ENCODE measurements around the gene NDOR1.

The NDOR1 gene

GRCh38 chr9:137214620-137215019, 9.1 kb downstream of the NDOR1 start:
- Histone ChIP-seq H3K4me1 (no peaks in the 10 kb centered on the region), H3K4me2 (ENCODE audit: low read length) (no peak overlapping the region), H3K4me3 (ENCODE audit: low read depth, low read length) (no peak overlapping the region), H3K9me3 (ENCODE audit: control insufficient read depth, low read length) (no peaks in the 10 kb centered on the region), H3K79me2 (no peaks in the 10 kb centered on the region), H3K36me3 (ENCODE audit: control insufficient read depth, insufficient read depth, low read length) (no peaks in the 10 kb centered on the region), H3K9ac (no peak overlapping the region), H2AFZ (no peak overlapping the region), H3K27me3 (ENCODE audit: control insufficient read depth, insufficient read depth, low read length) (no peaks in the 10 kb centered on the region), H3K27ac (no peak overlapping the region)
- no peak for TF ChIP-seq CTCF (IDR thresholded peaks at IDR 0.05)

- Histone ChIP-seq H3K27me3 (ENCODE audit: control insufficient read depth, insufficient read depth, low read length) (no peaks in the 10 kb centered on the region), H3K36me3 (ENCODE audit: control insufficient read depth, insufficient read depth, low read length) (no peaks in the 10 kb centered on the region), H3K9me3 (ENCODE audit: control insufficient read depth, low read length) (no peaks in the 10 kb centered on the region), H3K79me2 (no peaks in the 10 kb centered on the region), H3K27ac (no peak overlapping the region), H3K4me3 (ENCODE audit: low read depth, low read length) (no peak overlapping the region), H2AFZ (no peak overlapping the region), H3K9ac (no peak overlapping the region), H3K4me1 (no peaks in the 10 kb centered on the region), H3K4me2 (ENCODE audit: low read length) (no peak overlapping the region)
- TF ChIP-seq CTCF (IDR thresholded peaks at IDR 0.05), result no peak
Observed at GRCh38 chr9:137215196-137215986, 9.9 kb downstream of the NDOR1 start.

- TF ChIP-seq CTCF (IDR thresholded peaks at IDR 0.05), result no peak
- H3K4me1 ChIP-seq, result no peaks in the 10 kb centered on the region
- H3K79me2 ChIP-seq, result no peaks in the 10 kb centered on the region
- H3K36me3 ChIP-seq (ENCODE audit: control insufficient read depth, insufficient read depth, low read length), result no peaks in the 10 kb centered on the region
- no peak overlapping the region for H2AFZ ChIP-seq
- H3K27ac ChIP-seq, result no peak overlapping the region
- H3K9ac ChIP-seq, result no peak overlapping the region
- H3K4me3 ChIP-seq (ENCODE audit: low read depth, low read length), result no peak overlapping the region
- no peak overlapping the region for H3K4me2 ChIP-seq (ENCODE audit: low read length)
- H3K9me3 ChIP-seq (ENCODE audit: control insufficient read depth, low read length), result no peaks in the 10 kb centered on the region
- no peaks in the 10 kb centered on the region for H3K27me3 ChIP-seq (ENCODE audit: control insufficient read depth, insufficient read depth, low read length)
Observed at GRCh38 chr9:137216188-137216965, 10.9 kb downstream of the NDOR1 start.

GRCh38 chr9:137217276-137218211, 12.0 kb downstream of the NDOR1 start:
- H3K4me3 ChIP-seq (ENCODE audit: low read depth, low read length), result peak overlapping the region; percentile 19
- H3K27me3 ChIP-seq (ENCODE audit: control insufficient read depth, insufficient read depth, low read length), result no peaks in the 10 kb centered on the region
- no peaks in the 10 kb centered on the region for H3K36me3 ChIP-seq (ENCODE audit: control insufficient read depth, insufficient read depth, low read length)
- H3K9me3 ChIP-seq (ENCODE audit: control insufficient read depth, low read length), result no peaks in the 10 kb centered on the region
- H3K9ac ChIP-seq, result no peak overlapping the region
- no peak overlapping the region for H3K27ac ChIP-seq
- H3K4me1 ChIP-seq, result no peaks in the 10 kb centered on the region
- peak overlapping the region; percentile 45 for H3K4me2 ChIP-seq (ENCODE audit: low read length)
- no peaks in the 10 kb centered on the region for H3K79me2 ChIP-seq
- TF ChIP-seq CTCF (IDR thresholded peaks at IDR 0.05), result no peak
- H2AFZ ChIP-seq, result no peak overlapping the region
